Activated CD4-positive, alpha-beta T cell treated with anti-CD3 and anti-CD28 coated beads, Interleukin-2, Interleukin-4, amounts not matched to agents 100 ng/mL and 50 ng/mL, durations not matched to agents 16 hours and 8 hours (primary cell): ENCODE measurements around the gene PBX3.

Experiments used
- DNase-seq: peaks from one replicate; pipeline ENCODE4 v3.0.0-alpha.2; 2020; ENCODE audit warnings: low spot score

The PBX3 gene

GRCh38 chr9:125982798-125983406 is 235.7 kb downstream of the PBX3 start:
- DNase-seq: no peak

GRCh38 chr9:125983681-125984080 is 236.5 kb downstream of the PBX3 start:
- DNase-seq: no peak

- DNase-seq: no peak
Measured at GRCh38 chr9:125984461-125984860, 237.3 kb downstream of the PBX3 start.

- no peak for DNase-seq
Measured at GRCh38 chr9:125985142-125985997, 238.2 kb downstream of the PBX3 start.

- DNase-seq: no peak
Measured at GRCh38 chr9:125985998-125986655, 239.0 kb downstream of the PBX3 start.

- DNase-seq: no peak
Measured at GRCh38 chr9:125986966-125987365, 239.8 kb downstream of the PBX3 start.

GRCh38 chr9:125987420-125987819 is 240.2 kb downstream of the PBX3 start:
- DNase-seq: no peak

- DNase-seq: no peak
Measured at GRCh38 chr9:125988479-125989050, 241.4 kb downstream of the PBX3 start.

- DNase-seq: no peak
Measured at GRCh38 chr9:125989090-125989501, 241.9 kb downstream of the PBX3 start.

- no peak for DNase-seq
Measured at GRCh38 chr9:125989524-125990180, 242.5 kb downstream of the PBX3 start.

- DNase-seq: no peak
Measured at GRCh38 chr9:125990186-125990792, 243.1 kb downstream of the PBX3 start.

- DNase-seq: no peak
Measured at GRCh38 chr9:125990793-125991220, 243.6 kb downstream of the PBX3 start.

- no peak for DNase-seq
Measured at GRCh38 chr9:125991886-125992529, 244.8 kb downstream of the PBX3 start.

GRCh38 chr9:125992557-125992956 is 245.4 kb downstream of the PBX3 start:
- no peak for DNase-seq

GRCh38 chr9:125993466-125993865 is 246.3 kb downstream of the PBX3 start:
- no peak for DNase-seq

GRCh38 chr9:125994066-125994943 is 247.1 kb downstream of the PBX3 start:
- DNase-seq: no peak

- no peak for DNase-seq
Measured at GRCh38 chr9:125995006-125995405, 247.8 kb downstream of the PBX3 start.

GRCh38 chr9:125995706-125996105 is 248.5 kb downstream of the PBX3 start:
- no peak for DNase-seq

- DNase-seq: no peak
Measured at GRCh38 chr9:125996791-125997190, 249.6 kb downstream of the PBX3 start.

GRCh38 chr9:125997196-125997823 is 250.1 kb downstream of the PBX3 start:
- DNase-seq: no peak
